ENCODE data around the gene NRXN2.

Gene NRXN2
- total RNA-seq, result 0.27 to 2.1 (median 0.84) reads per million in 4 experiments

DNA sequence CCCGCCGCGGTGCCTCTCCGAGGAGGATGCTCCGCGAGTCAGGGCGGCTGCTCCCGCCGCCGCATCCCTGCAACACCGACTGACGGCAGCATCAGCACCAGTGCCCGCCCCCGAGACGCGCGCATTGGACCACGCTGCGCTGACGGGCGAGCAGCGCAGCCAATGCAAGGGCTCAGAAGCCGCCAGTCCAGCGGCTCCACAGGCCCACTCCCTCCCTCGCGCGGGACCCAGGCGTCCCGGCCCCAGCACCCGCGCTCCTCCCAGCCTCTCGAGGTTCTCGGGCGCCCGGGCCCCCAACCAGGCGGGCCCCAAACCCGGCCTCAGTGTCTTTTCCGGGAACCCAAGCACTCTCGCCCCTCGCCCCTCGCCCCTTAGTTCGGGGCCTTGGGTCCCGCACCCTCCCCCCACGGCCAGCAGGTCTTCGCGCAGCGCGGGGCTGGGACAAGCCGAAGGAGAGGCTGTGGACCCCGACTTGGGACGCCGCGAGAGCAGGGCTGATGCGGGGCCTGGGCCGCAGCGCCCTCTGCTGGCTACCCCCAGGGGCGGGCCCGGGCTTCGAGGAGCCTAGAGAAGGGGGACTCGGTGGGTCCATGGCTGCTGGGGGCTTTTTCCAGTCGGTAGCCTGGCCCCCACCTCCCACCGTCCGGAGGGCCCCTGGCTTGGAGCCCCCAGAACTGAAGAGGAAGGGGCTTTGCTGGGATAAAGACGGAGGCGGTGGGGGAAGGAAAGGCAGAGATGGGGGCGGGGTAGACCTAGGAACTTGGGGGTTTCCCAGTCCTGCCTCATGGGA is at the start of gene NRXN2:
Gene NRXN2, minus strand, starts transcription at position 81 of the 790 bp plus-strand sequence. CDS start 9,498 bp downstream, outside the sequence.
- DNase-seq, result peak; percentile 75

DNA sequence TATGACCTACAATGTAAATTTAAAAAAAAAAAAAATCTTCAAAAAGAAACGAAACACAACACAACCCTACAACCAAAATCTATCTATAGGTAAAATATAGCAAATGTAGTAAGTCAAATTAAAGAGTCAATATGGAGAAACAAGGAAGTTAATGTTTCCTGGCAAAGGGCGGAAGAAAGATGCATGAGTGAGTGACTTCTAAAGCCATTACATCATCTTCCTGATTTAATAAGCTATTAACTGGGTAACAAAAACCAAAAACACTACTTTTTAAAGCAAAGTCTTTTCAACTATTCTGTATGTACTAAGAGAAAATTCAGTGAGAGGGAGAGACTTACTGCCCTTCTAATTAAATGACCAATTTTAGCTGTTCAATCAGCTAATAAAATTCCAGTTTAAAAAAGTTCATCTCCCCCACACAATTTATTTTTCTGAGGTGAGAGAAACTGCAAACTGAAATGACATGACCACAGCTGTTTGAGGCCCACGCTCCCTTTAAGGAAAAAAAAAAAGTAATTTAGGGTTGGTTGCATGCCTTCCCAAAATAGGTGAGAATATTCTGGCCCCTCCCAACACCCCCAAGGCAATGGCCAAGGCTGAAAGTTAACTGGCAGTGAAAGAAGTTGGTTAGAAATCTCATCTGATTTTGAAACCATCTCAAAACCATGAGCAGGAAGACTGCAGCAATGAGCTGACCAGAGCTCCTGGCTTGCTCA is 49.5 kb upstream of the NRXN2 start:
- no peak for DNase-seq

GRCh38 chr11:64771861-64772260 is 48.9 kb upstream of the NRXN2 start:
- no peak for DNase-seq

GRCh38 chr11:64770120-64770519 is 47.1 kb upstream of the NRXN2 start:
- DNase-seq, result no peak

GRCh38 chr11:64769283-64769682 is 46.3 kb upstream of the NRXN2 start:
- DNase-seq, result no peak

DNA sequence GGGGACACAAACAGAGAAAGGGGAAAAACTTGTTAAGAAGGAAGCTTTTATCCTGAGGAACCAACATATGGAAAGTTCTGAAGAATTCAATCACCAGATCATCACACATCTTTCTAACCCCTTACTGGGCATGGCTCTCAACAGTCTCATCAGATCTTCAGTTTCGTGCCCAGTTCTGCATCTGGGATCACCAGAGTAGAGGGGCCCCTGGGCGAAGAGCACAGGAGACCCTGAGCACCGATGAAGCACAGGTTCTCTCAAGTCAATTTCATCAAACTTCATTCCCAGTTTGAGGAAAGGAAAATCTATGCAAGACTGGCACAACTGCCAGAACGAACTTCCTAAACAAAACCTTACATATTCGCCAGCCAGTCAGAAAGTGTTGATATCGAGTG is 45.3 kb upstream of the NRXN2 start:
- DNase-seq, result no peak

- DNase-seq, result peak; percentile 79
Measured at GRCh38 chr11:64767344-64768299, 44.6 kb upstream of the NRXN2 start.

DNA sequence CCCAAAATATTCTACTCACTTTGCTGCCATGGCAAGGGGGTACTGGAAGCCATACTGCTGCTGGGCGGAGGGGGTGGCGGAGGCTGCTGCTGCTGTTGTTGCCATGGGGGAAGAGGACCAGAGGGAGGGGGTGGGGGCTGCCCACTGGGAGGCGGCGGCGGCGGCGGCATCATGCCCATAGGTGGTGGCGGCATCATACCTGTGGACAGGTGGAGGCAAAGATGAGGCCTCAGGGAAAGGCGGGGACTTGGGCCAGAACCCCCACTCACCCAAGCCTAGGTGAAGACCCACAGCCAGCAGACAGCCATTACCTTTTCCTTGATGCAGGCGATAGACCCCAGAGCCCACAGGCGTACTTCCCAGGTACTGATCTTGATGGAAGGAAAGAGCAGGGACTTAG is 43.9 kb upstream of the NRXN2 start:
- no peak for DNase-seq

GRCh38 chr11:64765851-64766665 is 43.1 kb upstream of the NRXN2 start:
- no peak for DNase-seq

DNA sequence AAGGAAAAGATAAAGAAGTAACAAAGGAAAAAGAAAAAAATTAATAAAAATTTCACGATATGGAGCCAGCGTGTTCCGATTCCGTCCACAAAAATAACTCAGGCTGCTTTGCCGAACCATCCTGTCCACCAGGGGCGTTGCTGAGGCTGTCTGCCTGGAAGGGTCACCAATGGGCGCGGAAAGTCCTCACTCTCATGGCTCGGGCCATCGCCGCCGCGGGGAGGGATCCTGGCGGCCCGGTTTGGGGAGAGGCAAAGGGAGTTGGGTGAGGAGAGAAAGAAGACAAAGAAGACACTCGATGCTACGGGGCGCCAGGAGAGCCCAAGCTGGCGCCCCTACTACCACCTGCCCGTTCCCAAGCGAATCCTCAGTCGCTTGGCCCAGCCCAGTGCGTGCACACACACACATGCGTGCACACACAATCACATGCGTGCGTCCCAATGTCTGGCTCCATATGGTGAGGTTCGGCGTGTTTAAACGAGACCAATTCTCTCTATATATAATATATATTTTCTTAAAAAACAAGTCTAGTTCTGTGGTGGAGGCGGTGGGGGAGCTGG is 42.4 kb upstream of the NRXN2 start:
- no peak for DNase-seq

DNA sequence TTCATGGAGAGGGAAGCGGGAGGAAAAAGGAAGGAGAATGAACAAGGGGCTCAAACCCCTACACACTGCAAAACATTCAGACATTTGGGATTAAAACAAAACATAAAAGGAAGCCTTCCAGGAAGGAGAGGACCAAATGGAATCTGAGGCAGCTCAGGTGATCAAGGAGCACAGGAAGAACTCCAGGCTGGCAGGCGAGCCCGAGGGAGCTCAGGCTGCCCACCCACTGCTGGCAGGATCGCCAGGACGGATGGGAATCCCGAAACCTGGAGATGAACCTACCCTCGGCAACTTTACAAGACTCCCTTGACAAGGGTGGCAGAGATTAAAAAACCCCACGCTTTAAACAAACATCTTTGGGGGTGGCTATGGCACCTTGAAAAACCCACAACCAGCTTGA is 41.8 kb upstream of the NRXN2 start:
- DNase-seq, result no peak

DNA sequence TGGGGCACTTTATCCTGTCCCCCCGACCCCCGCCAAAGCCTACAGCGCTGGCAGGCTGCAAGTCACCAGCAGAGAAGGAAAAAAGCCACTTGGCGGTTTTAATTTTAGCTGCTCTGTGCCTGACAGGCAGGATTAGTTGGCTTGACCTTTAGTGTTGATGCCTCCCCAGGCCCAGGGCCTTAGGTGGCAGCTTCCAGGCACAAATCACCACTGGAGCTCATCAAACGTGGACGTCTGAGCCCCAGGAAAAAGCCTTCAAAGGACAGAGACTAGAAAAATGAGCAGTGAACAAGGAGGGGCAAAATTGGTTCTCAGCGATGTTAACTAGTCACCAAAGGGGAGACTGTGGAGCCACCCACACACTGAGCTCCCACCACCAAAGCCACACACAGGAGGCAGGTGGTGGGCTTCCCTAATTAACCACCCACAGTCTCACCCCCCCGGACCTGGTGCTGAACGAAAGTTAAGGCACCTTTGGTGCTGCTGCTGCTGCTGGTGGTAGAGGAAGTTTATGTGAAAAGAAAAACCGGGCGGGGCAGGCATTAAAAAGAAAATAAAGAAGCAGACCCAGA is 41.1 kb upstream of the NRXN2 start:
- DNase-seq, result peak; percentile 58

DNA sequence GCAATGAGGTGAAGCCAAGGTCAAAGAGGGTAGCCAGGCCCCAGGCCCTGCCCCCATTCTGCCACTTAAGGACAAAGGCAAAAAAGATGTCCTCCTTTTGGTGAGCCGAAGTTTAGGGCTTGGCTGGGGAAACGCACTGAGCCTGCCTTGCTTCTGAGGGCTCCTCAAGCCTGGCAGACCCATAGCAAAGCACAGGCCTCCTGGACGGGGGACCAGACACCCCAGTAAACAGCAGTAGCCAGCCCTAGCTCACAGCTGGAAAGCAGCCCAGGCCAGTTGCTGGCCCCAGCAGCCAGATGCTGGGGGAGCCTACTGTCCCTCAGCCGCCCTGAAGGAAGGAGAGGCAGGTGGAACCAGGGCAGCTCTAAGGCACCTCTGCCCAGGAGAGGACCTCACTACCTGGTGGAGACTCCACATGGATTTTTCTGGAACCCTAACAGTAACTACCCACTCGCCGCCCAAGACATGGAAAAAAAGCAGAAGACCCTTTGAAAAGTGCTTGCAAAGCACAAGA is 40.6 kb upstream of the NRXN2 start:
- DNase-seq, result no peak

DNA sequence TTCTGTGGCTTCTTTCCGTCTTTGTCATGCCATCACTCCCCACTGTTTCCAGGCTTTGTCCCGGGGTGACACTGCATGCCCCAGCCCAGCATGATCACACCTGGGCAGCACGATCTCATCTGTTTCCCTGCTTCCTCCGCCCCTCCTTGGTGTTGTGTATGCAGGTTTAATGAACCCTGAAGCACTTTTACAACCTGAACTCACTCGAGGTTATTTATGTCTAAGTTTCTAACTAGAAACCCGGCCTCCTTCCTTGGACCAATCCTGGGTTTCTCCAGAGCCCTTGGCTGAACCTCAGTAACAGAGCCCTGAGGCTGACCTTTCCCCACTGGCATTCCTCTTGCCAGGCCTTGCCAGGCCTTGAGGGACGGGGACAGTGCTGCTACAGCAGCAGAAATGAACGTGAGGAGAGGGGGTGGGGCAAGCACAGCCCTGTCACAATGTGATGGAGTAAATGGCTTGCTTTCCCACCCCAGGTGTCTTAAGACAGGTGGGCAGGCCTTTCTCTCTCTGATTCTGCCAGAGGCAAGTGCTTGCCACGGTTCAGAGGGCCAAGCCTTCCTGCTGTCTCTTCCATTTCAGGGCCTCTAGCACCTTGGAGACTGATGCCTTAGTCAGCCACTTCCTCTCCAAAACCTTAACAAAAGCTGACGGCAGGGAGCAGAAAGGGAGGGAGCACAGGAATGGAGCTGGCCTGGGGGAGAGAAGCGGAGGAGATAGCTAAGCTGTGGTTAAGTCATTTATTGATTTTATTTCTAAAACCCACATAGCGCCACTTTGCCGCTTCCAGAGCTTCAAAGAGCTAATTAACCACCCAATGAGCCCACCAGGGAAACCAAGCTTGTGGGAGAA is 39.9 kb upstream of the NRXN2 start:
- DNase-seq, result no peak

DNA sequence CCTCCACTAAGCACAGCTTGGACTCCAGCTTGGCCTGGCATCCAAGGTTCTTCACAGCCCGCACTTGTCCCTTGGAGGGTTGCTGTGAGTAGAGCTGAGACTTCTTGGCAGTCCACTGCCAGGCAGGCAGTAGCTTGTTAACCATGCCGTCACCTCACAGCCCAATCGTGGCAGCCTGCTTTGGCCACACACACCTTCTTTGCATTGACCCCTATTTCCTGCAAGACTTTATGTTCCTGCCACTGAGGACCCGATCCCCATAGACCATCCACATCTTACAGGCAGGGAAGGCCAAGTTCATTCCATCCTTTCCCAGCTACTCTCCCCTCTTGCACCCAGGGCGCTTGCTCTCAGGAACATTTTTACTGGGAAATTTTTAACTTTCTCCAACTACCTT is 39.3 kb upstream of the NRXN2 start:
- DNase-seq, result no peak

- DNase-seq, result no peak
Measured at GRCh38 chr11:64760759-64761420, 37.9 kb upstream of the NRXN2 start.

DNA sequence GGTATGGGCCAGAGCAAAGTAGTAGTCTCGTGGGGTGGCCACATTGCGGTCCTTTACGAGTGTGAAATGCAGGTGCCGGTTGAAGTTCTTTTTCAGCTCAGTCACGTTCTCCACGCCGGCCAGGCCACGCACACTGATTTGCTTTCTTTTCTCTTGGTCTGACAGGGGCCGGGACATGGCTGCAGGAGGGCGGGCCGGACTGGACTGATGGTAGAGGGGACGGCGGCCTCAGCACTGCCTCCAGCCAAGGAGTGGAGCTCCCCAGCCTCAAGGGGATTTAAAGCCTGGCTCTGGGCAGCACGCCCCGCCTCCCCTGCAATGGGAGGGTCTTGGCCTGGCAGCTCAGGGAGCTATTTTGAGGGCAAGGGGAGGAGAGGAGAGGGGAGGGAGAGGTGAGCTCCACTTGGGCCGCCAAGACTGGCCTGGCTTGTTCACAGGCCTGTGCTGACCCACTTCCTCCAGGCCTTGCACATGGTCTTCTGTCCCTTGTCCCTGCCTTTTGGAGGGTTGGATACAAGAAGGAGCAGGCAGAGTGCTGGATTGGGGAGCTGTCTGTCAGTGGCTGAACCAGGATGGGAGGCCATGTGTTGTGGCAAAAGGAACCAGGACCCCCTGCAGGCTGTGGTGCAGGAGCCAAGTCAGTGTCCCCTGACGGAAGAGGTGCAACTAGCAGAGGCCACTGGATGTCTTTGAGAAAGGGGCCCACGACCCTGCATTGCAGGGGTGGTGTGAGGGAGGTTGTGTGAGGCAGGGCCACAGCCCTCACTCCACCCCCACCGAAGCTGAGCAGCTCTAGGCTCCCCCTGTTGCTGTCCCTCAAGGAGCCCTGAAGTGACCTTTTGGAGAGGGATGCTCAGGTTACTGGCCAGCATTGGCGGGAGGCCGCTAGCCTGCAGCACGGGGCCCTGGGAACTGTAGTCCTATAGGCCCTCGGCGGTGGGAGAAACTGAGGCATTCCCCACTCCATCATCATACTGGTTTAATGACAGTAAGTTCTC is 37.0 kb upstream of the NRXN2 start, which contains the start of gene PYGM:
Gene PYGM, minus strand, starts transcription at position 253 of the 998 bp plus-strand sequence. Its CDS starts 76 bp downstream, at position 177.
- no peak for DNase-seq

GRCh38 chr11:64759131-64759721 is 36.2 kb upstream of the NRXN2 start:
- DNase-seq, result no peak

Data from effector CD8-positive, alpha-beta T cell (primary cell).